ENCODE data around the gene CFAP74.
"Not testable (repeated sequence)": the region's sequence is repeated elsewhere in the genome, so short reads cannot be mapped to it uniquely, and the experiment has no call there.

The CFAP74 gene

DNA sequence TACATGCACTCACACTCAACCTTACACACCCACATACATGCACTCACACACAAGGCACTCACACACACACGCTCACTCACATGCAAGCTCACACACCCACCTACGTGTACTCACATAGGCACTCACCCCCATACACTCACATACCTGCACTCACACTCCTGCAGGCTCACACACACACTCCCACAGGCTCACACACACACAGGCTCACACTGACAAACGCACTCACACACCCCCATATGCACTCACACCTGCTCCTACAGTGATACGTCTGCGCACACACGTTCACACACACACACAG, 65.4 kb downstream of the CFAP74 start:
- in situ Hi-C loops (cut with MboI; ENCODE audit: low sequenced_read_pairs), result no loop called here

DNA sequence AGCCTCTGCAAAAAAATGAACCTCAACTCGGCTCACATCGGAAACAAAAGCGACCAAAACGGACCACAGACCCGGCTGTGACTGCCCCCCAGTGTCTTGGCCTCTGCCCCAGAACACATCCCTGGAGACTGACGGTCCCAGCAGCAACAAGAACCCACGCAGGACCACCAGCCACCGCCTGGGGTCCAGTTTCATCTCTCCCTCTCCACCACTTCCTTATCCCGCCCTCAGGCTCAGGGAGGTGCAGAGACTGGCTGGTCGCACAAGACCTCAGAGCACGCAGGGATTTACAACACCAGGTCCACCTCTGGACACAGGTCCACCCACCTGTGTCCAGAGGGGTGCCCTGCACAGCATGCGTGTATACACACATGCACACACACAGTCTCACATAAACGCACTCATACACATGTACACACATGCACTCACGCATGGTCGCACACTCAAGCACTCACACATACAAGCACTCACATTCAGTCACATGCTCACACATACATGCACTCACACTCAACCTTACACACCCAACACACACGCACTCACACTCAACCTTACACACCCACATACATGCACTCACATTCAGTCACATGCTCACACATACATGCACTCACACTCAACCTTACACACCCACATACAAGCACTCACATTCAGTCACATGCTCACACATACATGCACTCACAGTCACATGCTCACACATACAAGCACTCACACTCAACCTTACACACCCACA, 65.9 kb downstream of the CFAP74 start:
- in situ Hi-C loops (cut with MboI; ENCODE audit: low sequenced_read_pairs), result no loop called here

DNA sequence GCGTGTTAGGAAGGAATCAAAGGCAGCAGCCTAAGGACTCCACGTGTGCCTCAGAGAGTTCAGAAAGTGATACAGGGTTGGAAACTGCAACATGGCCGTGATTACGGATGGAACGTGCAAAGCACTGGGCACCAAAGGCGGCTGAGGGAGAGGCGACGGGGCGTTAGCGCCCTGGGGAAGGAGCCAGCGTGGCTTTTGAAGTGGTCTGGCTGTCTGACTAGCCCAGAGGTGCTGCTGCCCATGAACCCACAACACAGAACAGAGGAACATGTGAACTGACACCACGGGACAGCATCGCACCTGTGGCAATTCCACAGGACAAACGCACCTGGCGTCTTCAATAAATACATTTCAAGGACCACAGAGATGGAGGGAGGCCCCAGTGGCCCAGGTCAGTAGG, 66.5 kb downstream of the CFAP74 start:
- in situ Hi-C loops (cut with MboI; ENCODE audit: low sequenced_read_pairs), result no loop called here

DNA sequence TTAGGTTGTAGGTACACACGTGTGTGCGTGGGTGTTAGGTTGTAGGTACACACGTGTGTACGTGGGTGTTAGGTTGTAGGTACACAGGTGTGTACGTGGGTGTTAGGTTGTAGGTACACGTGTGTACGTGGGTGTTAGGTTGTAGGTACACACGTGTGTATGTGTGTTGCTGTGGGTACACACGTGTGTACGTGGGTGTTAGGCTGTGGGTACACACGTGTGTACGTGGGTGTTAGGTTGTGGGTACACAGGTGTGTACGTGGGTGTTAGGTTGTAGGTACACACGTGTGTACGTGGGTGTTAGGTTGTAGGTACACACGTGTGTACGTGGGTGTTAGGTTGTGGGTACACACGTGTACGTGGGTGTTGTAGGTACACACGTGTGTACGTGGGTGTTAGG, 68.7 kb downstream of the CFAP74 start:
- in situ Hi-C loops (cut with MboI; ENCODE audit: low sequenced_read_pairs), result not testable (repeated sequence)

DNA sequence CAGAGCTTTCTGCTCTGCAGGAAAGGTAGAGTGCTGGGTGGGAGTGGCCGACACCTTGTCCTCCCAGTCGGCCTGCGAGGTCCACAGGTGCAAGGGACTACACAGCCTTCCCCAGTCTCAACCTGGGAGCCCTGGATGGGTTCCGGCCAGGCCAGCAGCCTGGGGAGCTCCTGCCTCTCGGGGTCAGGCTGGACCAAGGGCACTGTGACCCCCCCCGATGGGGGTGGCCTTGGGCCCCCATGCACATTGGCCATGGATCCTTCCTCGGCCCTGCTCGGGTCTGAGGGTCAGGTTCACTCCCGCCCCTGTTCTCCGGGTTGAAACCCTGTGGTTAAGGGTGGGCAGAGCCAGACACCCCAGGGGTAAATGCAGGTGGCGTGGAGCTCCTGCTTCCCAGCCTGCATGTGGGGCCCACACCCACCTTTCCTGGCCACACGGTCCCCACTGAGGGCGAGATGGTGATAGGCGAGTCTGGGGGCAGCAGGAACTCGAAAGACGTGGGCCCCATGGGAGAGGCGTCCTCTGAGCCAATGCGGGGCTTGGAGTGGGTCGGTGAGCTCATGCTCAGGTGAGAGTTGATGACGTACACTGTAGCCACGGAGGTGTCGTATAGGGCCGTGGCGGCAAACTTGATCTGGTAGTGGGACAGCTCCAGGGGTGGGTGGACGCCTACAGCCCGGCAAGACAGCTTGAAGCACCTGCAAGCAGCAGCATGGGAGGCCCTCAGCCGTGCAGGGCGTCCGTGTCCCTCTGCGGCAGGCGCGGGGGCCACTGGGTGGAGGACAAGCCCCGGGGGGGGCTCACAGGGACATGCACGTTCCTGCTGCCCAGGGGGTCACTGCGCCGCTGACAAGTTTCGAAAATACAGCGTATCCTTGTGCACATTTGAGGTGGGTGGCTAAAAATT, 73.7 kb downstream of the CFAP74 start:
- in situ Hi-C loops (cut with MboI; ENCODE audit: low sequenced_read_pairs), result no loop called here

DNA sequence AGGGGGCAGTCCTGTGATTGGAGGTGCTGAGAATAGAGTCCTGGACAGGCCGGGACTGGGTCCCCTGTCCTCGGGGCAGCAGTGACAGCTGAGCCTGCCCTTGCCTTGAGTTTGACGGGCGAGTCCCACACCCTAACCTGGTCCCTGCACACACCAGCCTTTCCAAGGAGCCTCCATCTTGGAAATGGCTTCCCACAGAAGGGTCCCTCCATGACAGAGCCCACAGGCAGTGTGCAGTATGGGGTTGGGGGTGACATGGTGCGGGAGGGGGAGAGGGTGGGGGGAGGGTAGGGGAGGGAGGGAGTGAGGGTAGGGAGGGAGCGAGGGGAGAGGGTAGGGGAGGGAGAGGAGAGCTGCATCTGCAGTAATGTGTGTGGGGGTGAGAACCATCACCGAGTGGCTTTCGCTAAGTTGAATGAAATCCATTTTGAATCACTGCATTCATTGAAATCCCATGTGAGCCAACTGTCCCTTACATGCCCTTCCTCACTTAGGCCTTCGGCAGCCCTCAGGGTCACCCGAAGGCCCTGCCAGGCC, 74.4 kb downstream of the CFAP74 start:
- in situ Hi-C loops (cut with MboI; ENCODE audit: low sequenced_read_pairs), result no loop called here

DNA sequence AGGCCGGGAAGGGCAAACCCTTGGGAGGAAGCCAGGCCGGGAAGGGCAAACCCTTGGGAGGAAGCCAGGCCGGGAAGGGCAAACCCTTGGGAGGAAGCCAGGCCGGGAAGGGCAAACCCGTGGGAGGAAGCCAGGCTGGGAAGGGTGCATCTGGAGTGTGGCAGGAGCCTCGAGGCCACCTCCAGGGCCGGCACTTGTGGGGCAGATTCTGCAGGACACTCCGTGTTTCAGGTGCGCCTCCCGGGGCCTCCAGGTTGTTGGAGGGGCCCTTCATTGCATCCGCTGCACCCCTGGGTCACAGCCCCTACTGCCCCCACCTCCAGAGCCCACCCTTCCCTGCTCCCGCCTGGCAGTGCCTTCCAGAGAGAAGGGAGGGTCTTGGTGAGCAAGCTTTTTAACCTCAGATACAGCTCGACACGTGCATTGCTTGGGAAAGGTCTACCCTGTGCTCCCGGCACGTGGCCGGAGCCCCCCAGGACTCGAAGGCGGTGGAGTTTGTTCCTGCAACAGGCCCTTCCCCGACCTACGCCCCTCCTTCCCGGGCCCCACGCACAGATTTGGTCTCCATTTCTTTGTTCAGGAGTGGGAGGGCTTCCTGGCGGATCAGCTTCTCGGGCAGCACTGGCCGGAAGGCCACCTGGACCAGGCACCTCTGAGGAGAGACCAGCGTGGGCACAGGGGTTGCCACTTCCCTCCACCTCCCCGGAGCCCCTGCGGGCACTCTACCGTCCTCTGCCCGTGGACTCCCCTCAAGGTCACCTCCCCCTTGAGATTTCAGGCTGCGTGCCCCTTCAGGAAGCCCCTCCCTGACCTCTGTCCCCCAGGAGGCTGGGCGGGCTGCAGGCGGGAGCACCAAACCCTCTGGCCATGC, 75.1 kb downstream of the CFAP74 start:
- in situ Hi-C loops (cut with MboI; ENCODE audit: low sequenced_read_pairs), result no loop called here

DNA sequence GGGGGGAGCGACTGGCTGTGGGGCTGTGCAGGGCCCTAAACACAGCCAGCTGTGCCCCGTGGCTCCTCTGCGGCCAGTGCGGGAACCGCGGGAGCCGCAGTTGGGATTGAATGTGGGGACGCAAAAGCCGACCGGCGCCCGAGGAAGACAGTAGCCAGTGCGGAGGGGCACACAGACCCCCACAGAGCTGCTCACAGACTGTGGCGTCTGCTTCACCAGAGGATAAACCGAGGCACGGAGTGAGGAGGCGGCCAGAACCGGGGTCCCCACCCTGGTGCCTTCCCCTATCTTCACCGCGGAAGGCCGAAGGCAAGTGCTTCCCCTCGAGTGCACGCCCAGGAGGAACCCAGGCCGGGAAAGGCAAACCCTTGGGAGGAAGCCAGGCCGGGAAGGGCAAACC, 75.8 kb downstream of the CFAP74 start:
- in situ Hi-C loops (cut with MboI; ENCODE audit: low sequenced_read_pairs), result no loop called here

DNA sequence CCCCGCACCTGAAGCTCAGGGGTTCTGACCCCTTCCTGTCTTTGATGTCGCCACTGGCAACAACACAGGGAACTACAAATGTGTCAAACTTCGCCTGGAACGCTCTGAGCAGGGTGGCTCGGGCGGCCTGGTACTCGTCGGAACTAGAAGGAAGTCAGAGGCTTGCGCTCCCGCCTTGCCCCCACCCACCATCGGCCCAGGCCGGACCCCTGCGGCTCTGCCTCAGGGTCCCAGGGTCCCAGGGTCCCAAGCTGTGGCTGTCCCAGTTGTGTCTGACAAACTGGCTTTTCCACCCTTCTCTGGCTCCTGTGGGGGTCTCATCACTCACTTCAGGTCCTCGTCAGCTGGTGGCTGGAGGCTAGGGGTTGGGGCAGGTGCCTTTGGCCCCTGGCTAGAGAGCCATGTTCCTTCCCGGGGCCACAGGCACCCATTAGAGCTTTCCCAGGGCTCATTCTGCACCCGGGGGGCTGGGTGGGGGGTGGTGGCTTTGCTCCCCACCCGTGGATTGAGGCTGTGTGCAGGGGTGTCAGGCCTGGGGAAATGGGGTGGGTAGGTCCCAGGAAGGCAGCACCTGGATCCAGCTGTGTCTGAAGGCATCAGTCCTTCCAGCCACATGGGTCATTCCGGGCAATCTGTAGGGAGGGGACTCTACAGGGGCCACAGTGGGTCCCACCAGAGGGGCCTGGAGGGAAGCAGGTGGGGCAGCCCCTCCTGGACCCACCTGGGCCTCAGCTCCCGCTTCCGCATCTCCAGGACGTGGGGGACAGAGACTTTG, 76.5 kb downstream of the CFAP74 start:
- in situ Hi-C loops (cut with MboI; ENCODE audit: low sequenced_read_pairs), result no loop called here

DNA sequence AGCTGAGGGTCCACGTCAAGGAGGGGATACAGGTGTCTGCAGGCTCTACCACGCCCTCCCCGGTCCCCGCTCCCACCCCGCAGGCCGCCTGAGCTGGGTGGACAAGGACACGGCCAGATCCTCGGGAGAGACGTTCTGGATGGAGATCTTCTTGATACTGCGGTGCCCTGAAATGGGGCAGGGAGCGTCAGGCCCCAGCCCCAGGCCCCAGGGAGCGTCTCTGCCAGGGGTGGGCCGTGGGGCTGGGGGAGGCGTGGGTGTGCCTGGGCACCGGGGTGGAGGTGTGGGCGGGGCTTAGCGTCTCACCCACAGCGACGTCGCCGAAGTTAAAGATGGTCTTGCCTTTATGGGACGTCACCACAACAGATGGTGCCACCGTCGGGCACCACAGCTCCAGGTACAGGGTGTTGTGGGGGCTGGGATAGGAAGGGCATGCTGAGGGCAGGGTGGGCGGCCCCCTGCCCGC, 77.2 kb downstream of the CFAP74 start:
- in situ Hi-C loops (cut with MboI; ENCODE audit: low sequenced_read_pairs), result no loop called here

DNA sequence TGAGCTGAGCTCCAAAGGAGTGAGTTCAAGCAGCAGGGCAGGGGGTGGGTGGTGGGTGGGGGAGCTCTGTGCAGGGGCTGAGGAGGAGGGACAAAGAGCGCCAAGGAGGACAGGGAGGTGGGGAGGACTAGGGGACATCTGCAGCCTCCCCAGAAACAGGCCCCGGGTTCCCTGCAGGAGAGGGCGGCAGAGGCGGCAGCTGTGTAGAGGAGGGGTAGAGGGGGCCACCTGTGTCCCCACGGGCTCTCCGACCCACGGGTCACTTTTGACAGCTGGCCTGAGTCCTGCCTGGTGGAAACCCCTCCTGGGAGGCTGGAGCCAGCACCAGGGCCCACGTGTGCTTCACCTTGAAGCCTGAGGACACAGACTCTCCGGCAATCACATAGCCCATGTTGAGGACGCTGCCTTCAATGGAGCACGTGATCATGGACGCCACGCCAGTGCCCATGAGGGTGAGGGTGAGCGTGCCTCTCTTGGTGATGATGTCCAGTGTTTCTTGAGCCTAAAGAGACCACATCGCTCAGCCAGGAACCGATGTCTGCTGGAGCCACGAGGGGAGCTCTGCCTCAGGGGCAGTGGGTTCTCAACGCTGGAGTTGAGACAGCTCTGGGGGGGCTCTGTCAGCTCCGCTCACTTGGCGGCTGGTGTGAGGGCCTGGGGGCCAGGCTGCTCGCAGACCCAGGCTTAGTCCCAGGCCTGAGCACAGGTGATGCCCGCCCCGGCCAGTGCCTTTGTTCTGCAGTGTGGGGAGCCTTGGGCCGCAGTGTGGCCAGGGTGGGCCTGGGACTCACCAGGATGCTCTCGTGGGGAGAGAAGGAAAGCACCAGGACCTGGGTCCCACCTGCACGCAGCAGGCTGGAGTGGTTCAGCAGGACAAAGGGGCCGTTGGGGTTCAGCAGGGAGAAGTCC, 77.9 kb downstream of the CFAP74 start:
- in situ Hi-C loops (cut with MboI; ENCODE audit: low sequenced_read_pairs), result no loop called here

DNA sequence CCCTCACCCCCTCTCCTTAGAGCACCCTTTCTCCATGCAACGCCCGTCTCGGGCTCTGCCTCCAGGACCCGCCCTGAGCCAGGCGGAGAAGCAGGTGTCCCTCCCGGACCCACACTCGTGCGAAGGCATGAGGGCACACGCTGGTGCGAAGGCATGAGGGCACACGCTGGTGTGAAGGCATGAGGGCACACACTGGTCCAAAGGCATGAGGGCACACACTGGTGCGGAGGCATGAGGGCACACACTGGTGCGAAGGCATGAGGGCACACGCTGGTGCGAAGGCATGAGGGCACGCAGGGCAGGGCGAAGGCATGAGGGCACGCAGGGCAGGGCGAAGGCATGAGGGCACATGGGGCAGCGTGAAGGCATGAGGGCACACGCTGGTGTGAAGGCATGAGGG, 78.7 kb downstream of the CFAP74 start:
- in situ Hi-C loops (cut with MboI; ENCODE audit: low sequenced_read_pairs), result no loop called here

DNA sequence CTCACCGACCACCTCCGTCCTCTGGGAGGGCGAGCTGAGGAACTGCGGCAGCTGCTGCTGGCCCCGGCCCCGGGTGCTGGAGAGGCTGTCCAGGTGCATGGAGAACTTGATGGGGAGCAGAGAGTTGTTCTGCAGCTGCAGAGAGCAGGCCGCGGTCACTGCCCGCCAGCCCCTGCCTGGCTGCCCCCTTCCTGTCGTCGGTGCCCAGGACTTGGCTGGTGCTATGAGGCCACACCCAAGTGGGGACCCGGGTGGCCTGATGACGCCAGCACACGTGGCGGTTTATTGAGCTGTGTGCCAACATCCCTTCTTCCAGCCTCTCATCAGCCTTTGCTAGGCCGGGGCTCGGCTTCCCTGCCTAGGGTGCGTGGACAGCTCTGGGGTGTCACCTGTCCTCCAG, 79.2 kb downstream of the CFAP74 start:
- in situ Hi-C loops (cut with MboI; ENCODE audit: low sequenced_read_pairs), result no loop called here

DNA sequence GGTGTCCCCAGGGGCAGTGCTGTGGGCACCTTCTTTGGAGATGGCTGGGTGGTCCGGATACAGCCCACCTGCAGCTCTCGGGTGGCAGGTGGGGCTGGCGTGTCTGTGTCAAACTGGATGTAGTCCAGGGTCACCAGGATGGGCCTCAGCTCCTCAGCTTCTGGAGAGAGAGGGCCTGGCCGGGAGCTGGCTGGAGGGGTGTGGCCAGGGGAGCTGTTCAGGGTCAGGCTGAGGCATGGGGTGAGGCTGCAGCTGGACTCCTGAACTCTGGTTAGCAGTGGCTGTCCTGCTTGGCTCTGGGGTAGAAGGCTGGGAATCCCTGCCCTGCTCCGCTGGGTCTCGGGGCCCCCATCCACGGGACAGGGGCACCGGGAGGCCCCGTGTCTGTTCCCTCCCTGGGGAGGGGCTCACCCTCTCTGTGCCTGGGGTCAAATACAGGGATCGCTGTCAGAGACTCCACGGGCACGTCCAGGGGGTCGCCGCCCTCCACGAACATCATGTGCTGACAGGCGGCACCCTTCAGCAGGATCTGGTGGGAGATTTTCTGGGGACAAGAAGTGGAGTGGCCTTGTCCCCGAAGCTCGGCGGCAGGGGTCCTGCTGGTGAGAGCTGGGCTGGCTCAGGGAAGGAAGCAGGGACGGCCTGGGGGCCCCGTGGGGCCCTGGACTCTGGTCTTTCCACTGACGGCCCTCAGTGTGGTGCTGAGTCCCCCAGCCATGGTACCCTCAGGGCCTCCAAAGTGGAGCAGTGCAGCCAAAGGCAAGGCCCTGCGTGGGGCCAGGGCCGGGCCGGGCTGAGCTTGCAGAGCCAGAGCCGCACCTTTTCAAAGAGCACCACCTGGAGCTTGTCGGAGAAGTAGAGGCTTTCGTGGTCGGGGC, 80.4 kb downstream of the CFAP74 start:
- in situ Hi-C loops (cut with MboI; ENCODE audit: low sequenced_read_pairs), result no loop called here

DNA sequence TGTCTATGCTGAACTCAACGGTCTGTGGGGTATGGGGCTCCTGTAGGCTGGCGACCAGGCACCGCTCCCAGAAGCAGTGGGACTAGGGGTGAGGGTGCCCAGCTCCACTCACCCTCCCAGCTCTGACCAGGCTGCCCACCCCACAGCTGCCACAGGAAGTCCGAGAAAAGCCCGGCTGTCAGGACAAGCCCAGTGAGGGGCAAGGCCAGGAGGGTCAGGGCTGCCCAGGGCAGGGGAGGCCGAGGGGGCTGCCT, 81.0 kb downstream of the CFAP74 start:
- in situ Hi-C loops (cut with MboI; ENCODE audit: low sequenced_read_pairs), result no loop called here

DNA sequence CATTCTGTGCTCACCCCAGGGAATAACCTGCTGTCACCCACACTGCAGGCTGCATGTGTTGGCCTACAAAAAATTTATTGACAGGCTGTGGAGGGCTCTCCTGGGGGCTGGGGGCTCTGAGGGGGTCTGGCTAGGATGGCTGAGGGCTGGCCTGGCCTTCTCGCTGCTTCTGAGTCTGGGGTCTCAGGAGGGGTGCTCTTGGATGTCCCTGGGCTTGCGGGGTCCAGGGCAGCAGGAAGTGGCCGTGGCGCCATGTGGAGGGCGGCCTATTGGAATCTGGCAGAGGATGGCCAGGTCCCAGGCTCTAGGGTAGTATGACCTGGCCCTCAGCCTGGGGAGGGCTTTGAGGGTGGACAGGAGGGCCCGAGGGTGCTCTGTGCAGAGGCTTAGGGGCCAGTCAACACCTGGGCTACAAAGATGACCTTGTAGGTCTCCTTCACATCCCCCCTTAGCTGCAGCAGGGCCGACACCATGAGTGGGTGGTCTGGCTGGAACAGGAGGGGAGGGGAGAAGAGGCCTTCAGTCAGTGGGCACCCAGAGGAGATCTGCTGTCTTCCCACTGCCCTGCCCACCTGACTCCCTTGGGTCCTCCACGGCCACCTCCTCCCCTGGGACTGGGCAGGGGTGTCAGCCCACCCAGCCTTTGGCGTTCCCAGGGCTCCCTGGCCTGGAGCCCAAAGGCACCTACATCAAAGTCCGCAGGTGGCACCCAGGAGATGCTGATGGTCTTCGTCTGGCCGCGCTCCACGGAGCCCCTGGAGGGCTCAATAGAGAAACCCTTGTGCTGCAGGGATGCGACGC, 81.5 kb downstream of the CFAP74 start:
- in situ Hi-C loops (cut with MboI; ENCODE audit: low sequenced_read_pairs), result no loop called here

DNA sequence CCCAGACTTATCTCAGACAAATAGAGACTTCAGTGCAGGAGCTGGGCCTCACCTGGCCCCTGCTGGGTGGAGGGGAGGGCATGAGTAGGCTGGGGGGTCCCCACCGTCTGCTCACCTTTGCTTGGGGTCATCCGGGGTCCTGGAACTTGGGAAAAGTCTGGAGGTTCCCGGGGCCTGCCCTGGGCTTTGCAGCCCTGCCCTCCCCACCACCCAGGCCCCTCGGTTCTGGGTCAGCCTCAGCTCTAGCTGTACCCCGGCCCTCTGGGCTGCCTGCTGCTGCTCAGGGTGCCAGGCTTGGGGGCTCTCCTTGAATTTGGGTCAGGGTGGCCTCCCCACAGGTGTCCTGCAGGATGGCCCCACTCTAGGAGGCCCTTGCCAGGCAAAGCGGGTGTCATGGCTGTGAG, 82.1 kb downstream of the CFAP74 start:
- in situ Hi-C loops (cut with MboI; ENCODE audit: low sequenced_read_pairs), result no loop called here

Data from HL-60/S4 treated with phorbol 12-myristate 13-acetate at 8.2 ng/mL for 4 days and 3 days (cell line).